ENCODE data around the gene ZNF66.
"Not testable (repeated sequence)": the region's sequence is repeated elsewhere in the genome, so short reads cannot be mapped to it uniquely, and the experiment has no call there.

The ZNF66 gene

DNA sequence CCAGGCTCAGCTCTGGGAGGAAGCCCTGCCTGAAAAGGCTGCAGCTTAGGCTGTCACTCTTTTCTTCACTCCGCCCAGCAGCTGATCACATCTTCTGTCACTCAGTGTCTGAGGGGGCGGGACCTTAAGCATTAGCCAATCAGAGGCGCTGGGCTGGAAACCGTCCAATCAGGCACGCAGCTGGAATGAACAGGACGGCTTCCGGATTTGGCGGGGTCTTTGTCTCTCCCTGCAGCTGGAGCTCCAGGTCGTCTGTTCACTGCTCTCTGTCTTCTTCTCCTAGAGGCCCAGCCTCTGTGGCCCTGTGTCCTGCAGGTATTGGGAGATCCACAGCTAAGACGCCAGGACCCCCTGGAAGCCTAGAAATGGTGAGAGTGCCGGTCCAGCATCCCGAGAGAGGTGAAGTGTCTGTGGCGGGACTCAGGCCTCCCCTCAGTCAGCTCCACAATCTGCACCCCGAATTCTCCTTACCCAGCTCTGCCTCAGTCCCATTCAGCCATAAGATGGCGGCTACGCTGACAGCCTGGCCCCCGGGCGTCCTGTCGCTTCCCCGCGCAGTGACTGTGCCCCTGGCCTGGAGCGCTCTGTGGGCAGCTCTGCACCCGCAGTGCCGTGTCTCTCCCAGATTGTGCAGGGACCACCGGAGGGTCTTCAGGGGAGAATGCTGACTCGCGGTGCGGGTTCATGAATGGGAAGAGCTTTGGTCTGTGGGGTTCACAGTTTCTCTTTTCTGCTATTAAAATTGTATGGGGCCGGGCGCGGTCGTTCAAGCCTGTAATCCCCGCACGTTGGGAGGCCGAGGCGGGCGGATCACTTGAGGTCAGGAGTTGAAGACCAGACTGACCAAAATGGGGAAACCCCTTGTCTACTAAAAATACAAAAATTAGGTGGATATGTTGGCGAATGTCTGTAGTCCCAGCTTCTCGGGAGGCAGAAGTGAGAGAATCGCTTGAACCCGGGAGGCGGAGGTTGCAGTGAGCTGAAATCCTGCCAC lies at the start of gene ZNF66:
Gene ZNF66, plus strand, starts transcription at position 222 of the 994 bp plus-strand sequence. Its CDS starts 144 bp downstream, at position 366.
- DNase-seq, result peak; percentile 87

DNA sequence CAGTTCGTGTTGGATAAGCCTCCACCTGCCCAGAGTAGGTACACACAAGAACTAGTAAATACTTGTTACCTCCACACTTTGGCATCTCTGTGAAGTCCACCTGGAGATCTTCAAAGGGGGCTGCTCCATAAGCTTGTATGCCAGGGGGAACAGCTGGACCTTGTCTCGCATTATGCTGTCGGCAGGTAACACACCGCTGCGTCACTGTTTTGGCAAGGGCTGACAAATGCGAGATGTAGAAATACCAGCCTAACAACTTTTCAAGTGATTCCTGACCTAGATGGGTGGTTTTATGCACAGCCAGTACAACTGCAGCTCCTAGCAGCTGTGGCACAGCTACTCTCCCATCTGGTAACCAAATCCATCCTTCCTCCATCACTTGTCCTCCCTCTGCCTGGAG lies 25.9 kb upstream of the ZNF66 start:
- DNase-seq, result not testable (repeated sequence)

DNA sequence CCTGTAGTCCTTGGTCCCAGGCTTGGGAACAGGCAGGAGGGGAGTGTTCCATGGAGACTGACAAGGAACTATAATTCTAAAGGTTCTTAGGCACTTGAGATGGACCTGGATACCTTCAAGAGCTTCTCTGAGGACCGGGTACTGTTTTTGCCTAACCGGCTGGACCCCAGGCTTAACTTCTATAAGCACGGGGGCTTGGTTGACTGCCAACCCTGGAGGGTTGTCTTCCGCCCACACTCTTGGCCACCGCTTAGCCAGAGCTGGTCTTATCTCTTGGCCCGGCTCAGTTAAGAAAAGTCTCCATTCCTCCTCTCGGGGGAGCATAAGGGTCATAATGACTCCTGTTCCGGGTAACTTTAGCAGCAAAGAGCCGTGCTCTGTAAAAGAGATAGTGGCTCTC lies 23.8 kb upstream of the ZNF66 start:
- not testable (repeated sequence) for DNase-seq

DNA sequence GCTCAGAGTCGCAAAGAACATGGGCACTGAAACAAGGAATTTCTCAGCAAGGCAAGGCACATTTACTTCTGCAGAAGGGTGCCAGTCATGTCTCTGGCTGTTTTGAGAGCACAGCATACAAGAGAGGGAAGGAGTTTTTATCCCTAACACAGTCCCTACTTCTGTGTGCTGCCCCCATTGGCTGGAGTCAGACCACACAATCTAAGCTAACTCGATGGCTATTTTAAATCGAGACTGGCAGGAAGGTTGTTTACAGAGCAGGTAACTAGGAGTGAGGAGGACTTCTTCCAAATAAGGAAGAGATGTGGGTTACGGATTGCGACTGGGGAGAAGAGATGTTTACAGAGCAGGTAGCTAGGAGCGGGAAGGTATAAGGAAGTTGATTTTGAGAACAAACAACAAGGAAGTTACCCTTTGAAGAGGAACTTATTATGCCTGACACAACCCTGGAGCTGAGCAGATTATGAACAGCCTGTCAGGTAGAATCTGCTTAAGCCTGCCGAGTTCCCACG lies 6.8 kb upstream of the ZNF66 start:
- DNase-seq, result not testable (repeated sequence)

DNA sequence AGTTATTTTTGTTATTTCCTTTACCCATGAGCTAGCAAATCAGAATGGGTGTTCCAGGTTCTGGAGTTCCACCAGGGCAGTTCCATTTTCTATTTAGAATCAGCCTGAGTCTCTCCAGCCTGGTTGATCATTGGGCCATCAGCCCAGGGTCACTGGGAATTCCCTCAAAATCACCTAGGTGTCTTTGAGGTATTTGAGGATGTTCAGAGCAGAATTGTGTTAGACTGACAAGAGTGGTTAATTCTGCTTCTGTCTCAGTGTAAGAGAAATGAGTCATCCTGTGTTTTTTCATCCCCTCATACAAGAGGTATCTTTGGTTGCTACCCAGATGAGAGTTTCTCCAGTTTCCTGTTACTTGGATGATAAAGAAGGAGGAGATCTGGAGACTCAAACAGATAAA lies 11.7 kb downstream of the ZNF66 start:
- no peak for DNase-seq

DNA sequence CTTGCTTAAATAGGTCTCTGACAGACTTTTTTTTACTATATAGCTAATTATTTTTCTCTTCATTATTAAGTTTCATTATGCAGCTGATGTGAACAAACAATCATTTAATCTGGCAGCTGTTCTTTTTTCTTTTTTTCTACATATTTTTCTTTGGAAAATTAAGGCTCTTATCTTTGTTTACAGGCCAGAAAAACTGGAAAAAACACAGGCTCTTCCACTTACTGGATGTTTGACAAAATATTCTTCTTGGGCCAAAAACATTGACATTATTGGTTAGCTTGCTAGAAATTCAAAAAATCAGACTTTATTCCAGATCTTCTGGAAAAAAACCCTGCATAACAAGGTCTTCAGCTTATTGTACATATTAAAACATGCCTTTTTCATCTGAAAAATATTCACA lies 15.7 kb downstream of the ZNF66 start:
- no peak for DNase-seq

DNA sequence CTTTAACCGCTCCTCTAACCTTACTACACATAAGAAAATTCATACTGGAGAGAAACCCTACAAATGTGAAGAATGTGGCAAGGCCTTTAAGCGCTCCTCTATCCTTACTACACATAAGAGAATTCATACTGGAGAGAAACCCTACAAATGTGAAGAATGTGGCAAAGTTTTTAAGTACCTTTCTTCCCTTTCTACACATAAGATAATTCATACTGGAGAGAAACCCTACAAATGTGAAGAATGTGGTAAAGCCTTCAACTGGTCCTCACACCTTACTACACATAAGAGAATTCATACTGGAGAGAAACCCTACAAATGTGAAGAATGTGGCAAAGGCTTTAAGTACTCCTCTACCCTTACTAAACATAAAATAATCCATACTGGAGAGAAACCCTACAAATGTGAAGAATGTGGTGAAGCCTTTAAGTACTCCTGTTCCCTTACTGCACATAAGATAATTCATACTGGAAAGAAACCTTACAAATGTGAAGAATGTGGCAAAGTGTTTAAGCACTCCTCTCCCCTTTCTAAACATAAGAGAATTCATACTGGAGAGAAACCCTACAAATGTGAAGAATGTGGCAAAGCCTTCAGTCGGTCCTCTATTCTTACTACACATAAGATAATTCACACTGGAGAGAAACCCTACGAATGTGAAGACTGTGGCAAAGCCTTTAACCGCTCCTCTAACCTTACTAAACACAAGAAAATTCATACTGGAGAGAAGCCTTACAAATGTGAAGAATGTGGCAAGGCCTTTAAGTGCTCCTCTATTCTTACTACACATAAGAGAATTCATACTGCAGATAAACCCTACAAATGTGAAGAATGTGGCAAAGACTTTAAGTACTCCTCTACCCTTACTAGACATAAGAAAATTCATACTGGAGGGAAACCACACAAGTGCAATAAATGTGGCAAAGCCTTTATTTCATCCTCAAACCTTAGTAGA lies 30.5 kb downstream of the ZNF66 start:
- DNase-seq, result not testable (repeated sequence)

DNA sequence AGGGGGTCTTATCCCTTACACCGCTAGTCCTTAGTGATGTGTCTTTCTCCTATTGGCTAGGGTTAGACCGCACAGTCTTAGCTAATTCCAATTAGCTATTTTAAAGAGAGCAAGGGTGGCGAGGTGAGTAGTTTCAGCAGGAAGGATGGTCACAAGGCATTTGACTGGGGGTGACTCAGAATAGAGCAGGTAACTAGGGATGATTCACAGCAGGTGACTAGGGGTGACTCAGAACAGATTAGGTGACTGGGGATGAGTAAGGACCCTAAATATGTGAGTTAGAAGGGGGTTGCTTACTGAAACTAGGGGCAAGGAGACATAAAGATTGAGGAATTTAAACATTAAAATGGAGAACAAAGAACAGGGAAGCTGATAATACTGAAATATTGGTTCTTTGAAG lies 64.3 kb downstream of the ZNF66 start:
- DNase-seq, result no peak

Data from stimulated activated CD4-positive, alpha-beta T cell treated with anti-CD3 and anti-CD28 coated beads, Interleukin-12 subunit alpha, Interleukin-12 subunit beta, amount 100 ng/mL, for 4 hours (primary cell).